Activated CD8-positive, alpha-beta T cell treated with anti-CD3 and anti-CD28 coated beads for 36 hours (primary cell): ENCODE data around the gene MTG1. TPM values are rescaled to one million over a fixed set of nuclear protein-coding genes. Genes with fewer than 3 reads are reported as not detected.

Experiments used
- ATAC-seq: fragments of 200-7000 bp; cut with Tn5 transposase; one replicate; pipeline ENCODE4 v1.10.0; 2021; ENCODE audit warnings: mild to moderate bottlenecking, moderate library complexity
- CTCF ChIA-PET: fragments of 350-600 bp; sonication (Branson Sonifier 250); formaldehyde crosslinking; loops from one replicate; lab custom pipeline; 2021; ENCODE audit warnings: antibody characterized with exemption; lab: Charles Lee
- POLR2A ChIA-PET: fragments of 350-600 bp; sonication (Branson Sonifier 250); formaldehyde crosslinking; loops from one replicate; lab custom pipeline; 2021; ENCODE audit warnings: antibody characterized with exemption; lab: Charles Lee
- DNase-seq: peaks from one replicate; pipeline ENCODE4 v3.0.0-alpha.2; 2020
- H3K27ac Mint-ChIP-seq: one replicate; pipeline ENCODE4 v1.8.0; 2021; ENCODE audit warnings: mild to moderate bottlenecking, mixed read lengths
- H3K27me3 Mint-ChIP-seq: one replicate; pipeline ENCODE4 v1.8.0; 2021; ENCODE audit warnings: mixed read lengths
- H3K36me3 Mint-ChIP-seq: one replicate; pipeline ENCODE4 v1.8.0; 2021; ENCODE audit warnings: low read depth, mixed read lengths
- H3K4me1 Mint-ChIP-seq: one replicate; pipeline ENCODE4 v1.8.0; 2021; ENCODE audit warnings: low read depth, mixed read lengths
- H3K4me3 Mint-ChIP-seq: one replicate; pipeline ENCODE4 v1.8.0; 2021; ENCODE audit warnings: mild to moderate bottlenecking, moderate library complexity, mixed read lengths
- H3K9me3 Mint-ChIP-seq: one replicate; pipeline ENCODE4 v1.8.0; 2021; ENCODE audit warnings: mixed read lengths
- CTCF ChIP-seq: fragments of 200-600 bp; IDR thresholded peaks from one replicate; pipeline ENCODE4 v1.8.0; 2022; ENCODE audit warnings: antibody characterized with exemption, mild to moderate bottlenecking
- intact Hi-C: fragments of 100-400 bp; cut with micrococcal nuclease; formaldehyde crosslinking; loops from one replicate; pipeline ENCODE4 v1.10.0; 2022
- total RNA-seq, 2 experiments: library from RNA; stranded (reverse); gene quantifications; one replicate each; pipeline ENCODE4 v1.2.3, GENCODE V29; 2021

Gene MTG1
- total RNA-seq, 2 experiments from 2014 or later, result 45.7 to 48.9 TPM

GRCh38 chr10:133353202-133353959, 40.6 kb upstream of the MTG1 start:
- H3K9me3 Mint-ChIP-seq, result no peaks in the 10 kb centered on the region
- H3K36me3 Mint-ChIP-seq, result peaks cover 5% of the 10 kb centered on the region
- no peak overlapping the region for H3K27ac Mint-ChIP-seq
- peaks cover 5% of the 10 kb centered on the region for H3K4me1 Mint-ChIP-seq
- H3K4me3 Mint-ChIP-seq, result no peak overlapping the region
- ChIA-PET POLR2A (interaction anchor here (0.8 to 1.5 kb wide), 2 partner anchors 8 to 12 kb away, joined by 3 to 5 read pairs; no protein-coding TSS in a partner anchor), CTCF (interaction anchor here (1.1 to 1.9 kb wide), 2 partner anchors 8 to 24 kb away, joined by 3 to 14 read pairs; no protein-coding TSS in a partner anchor)
- ATAC-seq (no peak), DNase-seq (no peak)
- peaks cover 5% of the 10 kb centered on the region for H3K27me3 Mint-ChIP-seq
- no peak for TF ChIP-seq CTCF
- intact Hi-C loops, result no loop called here

GRCh38 chr10:133353988-133354605, 39.9 kb upstream of the MTG1 start:
- no peak for TF ChIP-seq CTCF
- Mint-ChIP-seq H3K27ac (no peak overlapping the region), H3K4me1 (peaks cover 4% of the 10 kb centered on the region), H3K9me3 (no peaks in the 10 kb centered on the region), H3K4me3 (no peak overlapping the region), H3K27me3 (peaks cover 4% of the 10 kb centered on the region), H3K36me3 (peaks cover 5% of the 10 kb centered on the region)
- ChIA-PET POLR2A (interaction anchor here (1.5 kb wide), 1 partner anchor 8 kb away, joined by 5 read pairs; no protein-coding TSS in a partner anchor), CTCF (interaction anchor here (1.9 kb wide), 1 partner anchor 25 kb away, joined by 14 read pairs; no protein-coding TSS in a partner anchor)
- intact Hi-C loops, result no loop called here
- ATAC-seq (no peak), DNase-seq (no peak)

- TF ChIP-seq CTCF, result no peak
- ChIA-PET CTCF (interaction anchor here (1.9 kb wide), 1 partner anchor 25 kb away, joined by 7 read pairs; no protein-coding TSS in a partner anchor), POLR2A (interaction anchor here (3.7 kb wide), 1 partner anchor 36 kb away, joined by 20 read pairs; no protein-coding TSS in a partner anchor)
- H3K4me3 Mint-ChIP-seq, result no peak overlapping the region
- no peak for ATAC-seq
- intact Hi-C loops, result no loop called here
- H3K9me3 Mint-ChIP-seq, result no peaks in the 10 kb centered on the region
- H3K27ac Mint-ChIP-seq, result no peak overlapping the region
- no peaks in the 10 kb centered on the region for H3K27me3 Mint-ChIP-seq
- peaks cover 5% of the 10 kb centered on the region for H3K36me3 Mint-ChIP-seq
- DNase-seq, result no peak
- peaks cover 2% of the 10 kb centered on the region for H3K4me1 Mint-ChIP-seq
Measured at GRCh38 chr10:133354672-133355240, 39.2 kb upstream of the MTG1 start.

- CTCF ChIA-PET, result interaction anchor here (1.9 kb wide), 1 partner anchor 26 kb away, joined by 7 read pairs; no protein-coding TSS in a partner anchor
- TF ChIP-seq CTCF, result no peak
- ATAC-seq (no peak), DNase-seq (no peak)
- Mint-ChIP-seq H3K4me3 (no peak overlapping the region), H3K4me1 (peaks cover 2% of the 10 kb centered on the region), H3K36me3 (peaks cover 5% of the 10 kb centered on the region), H3K27me3 (no peaks in the 10 kb centered on the region), H3K27ac (no peak overlapping the region), H3K9me3 (no peaks in the 10 kb centered on the region)
- intact Hi-C loops, result no loop called here
- POLR2A ChIA-PET, result interaction anchor here (0.9 to 3.7 kb wide), 2 partner anchors 23 to 35 kb away, joined by 3 to 20 read pairs; no protein-coding TSS in a partner anchor
Measured at GRCh38 chr10:133355266-133355665, 38.7 kb upstream of the MTG1 start.
